Tibial nerve (tissue), 4 donors: ENCODE data around the gene PLXNC1.

Experiments
- EP300 ChIP-seq, 2 donors: sonication (generic); formaldehyde crosslinking; IDR thresholded peaks; one replicate each; pipeline ENCODE4 v1.6.1; 2017; ENCODE audit warnings: antibody characterized with exemption in 2 of 2, mild to moderate bottlenecking in 1 of 2
- POLR2A ChIP-seq, 2 donors: fragments of 450-650 bp; IDR thresholded peaks; one replicate each; pipeline ENCODE4 v1.6.1; 2017; ENCODE audit warnings: antibody characterized with exemption in 2 of 2, mild to moderate bottlenecking in 2 of 2, moderate library complexity in 2 of 2
- TF ChIP-seq, protein P1 (sequence below), 5 experiments: fragments of 200-600 bp in 3 of 5; fragments of 450-650 bp in 2 of 5; sonication (generic) in 3 of 5; IDR thresholded peaks; one replicate each; pipeline ENCODE4 v1.5.1; 2016 to 2019; ENCODE audit warnings: antibody characterized with exemption in 5 of 5, mild to moderate bottlenecking in 3 of 5, moderate library complexity in 2 of 5

DNA sequence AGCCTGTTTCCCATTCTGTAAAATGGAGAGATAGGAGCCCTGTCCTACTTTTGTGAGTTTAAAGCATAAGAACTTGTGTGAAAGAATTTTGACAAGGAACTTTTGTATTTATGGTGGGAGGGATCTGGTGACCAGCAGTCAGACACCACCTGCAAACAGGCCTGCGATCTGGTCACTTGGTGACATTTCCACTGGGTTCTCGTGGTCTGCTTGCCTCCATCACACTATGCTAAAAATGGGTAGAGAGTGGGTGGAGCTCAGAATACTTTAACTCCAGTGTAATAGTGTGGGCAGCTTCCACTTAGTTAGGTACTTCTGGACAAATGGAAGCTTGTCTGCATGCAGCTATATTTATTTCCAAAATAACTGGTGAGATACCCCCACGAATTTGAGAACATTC lies 26.5 kb upstream of the PLXNC1 start:
- TF ChIP-seq, protein P1, sequence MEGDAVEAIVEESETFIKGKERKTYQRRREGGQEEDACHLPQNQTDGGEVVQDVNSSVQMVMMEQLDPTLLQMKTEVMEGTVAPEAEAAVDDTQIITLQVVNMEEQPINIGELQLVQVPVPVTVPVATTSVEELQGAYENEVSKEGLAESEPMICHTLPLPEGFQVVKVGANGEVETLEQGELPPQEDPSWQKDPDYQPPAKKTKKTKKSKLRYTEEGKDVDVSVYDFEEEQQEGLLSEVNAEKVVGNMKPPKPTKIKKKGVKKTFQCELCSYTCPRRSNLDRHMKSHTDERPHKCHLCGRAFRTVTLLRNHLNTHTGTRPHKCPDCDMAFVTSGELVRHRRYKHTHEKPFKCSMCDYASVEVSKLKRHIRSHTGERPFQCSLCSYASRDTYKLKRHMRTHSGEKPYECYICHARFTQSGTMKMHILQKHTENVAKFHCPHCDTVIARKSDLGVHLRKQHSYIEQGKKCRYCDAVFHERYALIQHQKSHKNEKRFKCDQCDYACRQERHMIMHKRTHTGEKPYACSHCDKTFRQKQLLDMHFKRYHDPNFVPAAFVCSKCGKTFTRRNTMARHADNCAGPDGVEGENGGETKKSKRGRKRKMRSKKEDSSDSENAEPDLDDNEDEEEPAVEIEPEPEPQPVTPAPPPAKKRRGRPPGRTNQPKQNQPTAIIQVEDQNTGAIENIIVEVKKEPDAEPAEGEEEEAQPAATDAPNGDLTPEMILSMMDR (IDR thresholded peaks at IDR 0.05), result no peak
- no peak for TF ChIP-seq POLR2A (IDR thresholded peaks at IDR 0.05)
- TF ChIP-seq EP300 (IDR thresholded peaks at IDR 0.05), result no peak
